Measurements from ENCODE around the gene CCDC78. TPM values are rescaled to one million over a fixed set of nuclear protein-coding genes. Genes with fewer than 3 reads are reported as not detected.
A peak's percentile ranks its signal among the peaks of the same experiment; 100 is the strongest.

Gene CCDC78
- total and polyA plus RNA-seq, 2 of the 13 experiments (the other 11 are each of a cell fraction or from before 2014, with no cell fraction given), result 0.53 to 1.5 TPM

- TF ChIP-seq MTF1 (CRISPR knock-in tag; IDR thresholded peaks at IDR 0.05) (no peak), ELK4 (CRISPR knock-in tag; IDR thresholded peaks at IDR 0.05; ENCODE audit: borderline replicate concordance) (no peak), ZNF143 (CRISPR knock-in tag; IDR thresholded peaks at IDR 0.05) (no peak), POLR2A (IDR thresholded peaks at IDR 0.05; ENCODE audit: insufficient read depth in 1 of 2, low read depth in 2 of 2, low read length in 2 of 2) (peak in 1 of 2 experiments; percentile 19; a peak in 2 of 4 replicates), AGO2 (optimal IDR thresholded peaks at IDR 0.05; ENCODE audit: low read depth, low read length) (peak; percentile 51), TOE1 (CRISPR knock-in tag; IDR thresholded peaks at IDR 0.05) (no peak), POLR2AphosphoS5 (IDR thresholded peaks at IDR 0.05; ENCODE audit: low read depth, low read length) (0 out of 2 replicates have a peak, but pooled peaks have one; percentile 31), WIZ (CRISPR knock-in tag; IDR thresholded peaks at IDR 0.05) (no peak), ZC3H13 (CRISPR knock-in tag; IDR thresholded peaks at IDR 0.05) (peak; percentile 74), ZNF432 (CRISPR knock-in tag; IDR thresholded peaks at IDR 0.05; ENCODE audit: borderline replicate concordance) (no peak), XRCC5 (optimal IDR thresholded peaks at IDR 0.05; ENCODE audit: low read length) (no peak), NR2F2 (IDR thresholded peaks at IDR 0.05; ENCODE audit: borderline replicate concordance, low read depth) (0 out of 2 replicates have a peak, but pooled peaks have one; percentile 6), ARNT (IDR thresholded peaks at IDR 0.05) (no peak), UBTF (CRISPR knock-in tag; IDR thresholded peaks at IDR 0.05) (0 out of 2 replicates have a peak, but pooled peaks have one; percentile 11), ZBTB8A (CRISPR knock-in tag; IDR thresholded peaks at IDR 0.05; ENCODE audit: borderline replicate concordance, low read depth) (no peak), KLF6 (CRISPR knock-in tag; IDR thresholded peaks at IDR 0.05) (no peak), GLI4 (CRISPR knock-in tag; IDR thresholded peaks at IDR 0.05; ENCODE audit: borderline replicate concordance) (no peak), ZBTB44 (CRISPR knock-in tag; IDR thresholded peaks at IDR 0.05) (no peak), ZNF839 (CRISPR knock-in tag; IDR thresholded peaks at IDR 0.05; ENCODE audit: borderline replicate concordance) (no peak), ZNF431 (CRISPR knock-in tag; IDR thresholded peaks at IDR 0.05; ENCODE audit: borderline replicate concordance, low read depth) (0 out of 2 replicates have a peak, but pooled peaks have one; percentile 9), THAP11 (CRISPR knock-in tag; IDR thresholded peaks at IDR 0.05) (no peak), ZNF704 (CRISPR knock-in tag; IDR thresholded peaks at IDR 0.05; ENCODE audit: borderline replicate concordance) (no peak), RBAK (CRISPR knock-in tag; IDR thresholded peaks at IDR 0.05) (no peak)
- TF ChIP-seq, protein P1, sequence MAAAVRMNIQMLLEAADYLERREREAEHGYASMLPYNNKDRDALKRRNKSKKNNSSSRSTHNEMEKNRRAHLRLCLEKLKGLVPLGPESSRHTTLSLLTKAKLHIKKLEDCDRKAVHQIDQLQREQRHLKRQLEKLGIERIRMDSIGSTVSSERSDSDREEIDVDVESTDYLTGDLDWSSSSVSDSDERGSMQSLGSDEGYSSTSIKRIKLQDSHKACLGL (CRISPR knock-in tag; IDR thresholded peaks at IDR 0.05), result 0 out of 2 replicates have a peak, but pooled peaks have one; percentile 10
These were observed 36.9 kb downstream of the CCDC78 start (continued) for GRCh38 chr16:689175-689897.
